BE2C (cell line): ENCODE results near the gene ACER3.
"Not testable (repeated sequence)": the region's sequence is repeated elsewhere in the genome, so short reads cannot be mapped to it uniquely, and the experiment has no call there.

ENCODE experiments used
- DNase-seq: peaks from one replicate; pipeline ENCODE4 v3.0.0-alpha.2; 2020
- H3K27me3 ChIP-seq: fragments of 250-450 bp; sonication (Bioruptor Pico); 2 replicates; pipeline ENCODE4 v1.5.1; 2020; ENCODE audit warnings: mild to moderate bottlenecking
- H3K36me3 ChIP-seq: fragments of 250-450 bp; sonication (Bioruptor Pico); 2 replicates; pipeline ENCODE4 v1.5.1; 2020; ENCODE audit warnings: mild to moderate bottlenecking
- H3K4me1 ChIP-seq: fragments of 250-450 bp; sonication (Bioruptor Pico); 2 replicates; pipeline ENCODE4 v1.5.1; 2020
- H3K4me3 ChIP-seq: 2 replicates; pipeline ENCODE4 v1.5.1; 2011; ENCODE audit warnings: low read depth, low read length
- H3K9me3 ChIP-seq: fragments of 250-450 bp; sonication (Bioruptor Pico); 2 replicates; pipeline ENCODE4 v1.5.1; 2020
- TF ChIP-seq, protein P1 (sequence below): IDR thresholded peaks from 2 replicates; pipeline ENCODE4 v1.5.1; 2012; ENCODE audit warnings: mild to moderate bottlenecking, low read depth, low read length

The ACER3 gene

DNA sequence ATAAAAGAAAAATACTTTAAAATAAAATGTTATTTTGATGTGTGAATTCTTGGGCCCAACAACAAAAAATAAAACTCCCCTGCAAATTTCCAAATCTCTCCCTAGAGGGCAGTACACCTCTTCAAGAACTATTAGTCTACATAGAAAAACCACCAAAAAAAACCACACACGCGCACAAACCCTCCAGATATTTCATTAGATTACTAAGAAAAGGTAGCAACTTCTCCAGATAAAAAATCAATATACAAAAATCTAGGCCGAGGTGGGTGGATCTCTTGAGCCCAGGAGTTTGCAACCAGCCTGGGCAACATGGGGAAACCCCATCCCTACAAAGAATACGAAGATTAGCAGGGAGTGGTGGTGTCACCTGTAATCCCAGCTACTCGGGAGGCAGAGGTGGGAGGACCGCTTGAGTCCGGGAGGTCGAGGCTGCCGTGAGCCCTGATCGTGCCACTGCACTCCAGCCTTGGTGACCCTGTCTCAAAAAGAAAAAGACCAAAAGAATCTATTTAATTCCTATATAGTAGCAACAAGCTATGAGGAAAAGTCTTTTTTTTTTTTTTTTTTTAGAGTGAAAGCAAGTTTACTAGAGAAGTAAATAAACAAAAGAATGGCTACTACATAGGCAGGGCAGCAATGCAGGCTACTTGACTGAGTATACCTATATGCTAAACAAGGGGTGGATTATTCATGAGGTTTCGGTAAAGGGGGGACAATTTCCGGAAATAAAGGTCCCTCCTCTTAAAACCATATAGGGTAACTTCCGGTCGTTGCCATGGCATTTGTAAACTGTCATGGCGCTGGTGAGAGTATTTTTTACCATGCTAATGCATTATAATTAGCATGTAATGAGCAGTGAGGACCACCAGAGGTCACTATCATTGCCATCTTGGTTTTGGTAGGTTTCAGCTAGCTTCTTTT lies 186.5 kb downstream of the ACER3 start:
- Histone ChIP-seq H3K4me3 (peak overlapping the region; percentile 62), H3K9me3 (no peaks in the 10 kb centered on the region), H3K36me3 (no peaks in the 10 kb centered on the region), H3K4me1 (no peaks in the 10 kb centered on the region), H3K27me3 (no peaks in the 10 kb centered on the region)
- TF ChIP-seq, protein P1, sequence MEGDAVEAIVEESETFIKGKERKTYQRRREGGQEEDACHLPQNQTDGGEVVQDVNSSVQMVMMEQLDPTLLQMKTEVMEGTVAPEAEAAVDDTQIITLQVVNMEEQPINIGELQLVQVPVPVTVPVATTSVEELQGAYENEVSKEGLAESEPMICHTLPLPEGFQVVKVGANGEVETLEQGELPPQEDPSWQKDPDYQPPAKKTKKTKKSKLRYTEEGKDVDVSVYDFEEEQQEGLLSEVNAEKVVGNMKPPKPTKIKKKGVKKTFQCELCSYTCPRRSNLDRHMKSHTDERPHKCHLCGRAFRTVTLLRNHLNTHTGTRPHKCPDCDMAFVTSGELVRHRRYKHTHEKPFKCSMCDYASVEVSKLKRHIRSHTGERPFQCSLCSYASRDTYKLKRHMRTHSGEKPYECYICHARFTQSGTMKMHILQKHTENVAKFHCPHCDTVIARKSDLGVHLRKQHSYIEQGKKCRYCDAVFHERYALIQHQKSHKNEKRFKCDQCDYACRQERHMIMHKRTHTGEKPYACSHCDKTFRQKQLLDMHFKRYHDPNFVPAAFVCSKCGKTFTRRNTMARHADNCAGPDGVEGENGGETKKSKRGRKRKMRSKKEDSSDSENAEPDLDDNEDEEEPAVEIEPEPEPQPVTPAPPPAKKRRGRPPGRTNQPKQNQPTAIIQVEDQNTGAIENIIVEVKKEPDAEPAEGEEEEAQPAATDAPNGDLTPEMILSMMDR = peak; percentile 77
- peak; percentile 83 for DNase-seq

DNA sequence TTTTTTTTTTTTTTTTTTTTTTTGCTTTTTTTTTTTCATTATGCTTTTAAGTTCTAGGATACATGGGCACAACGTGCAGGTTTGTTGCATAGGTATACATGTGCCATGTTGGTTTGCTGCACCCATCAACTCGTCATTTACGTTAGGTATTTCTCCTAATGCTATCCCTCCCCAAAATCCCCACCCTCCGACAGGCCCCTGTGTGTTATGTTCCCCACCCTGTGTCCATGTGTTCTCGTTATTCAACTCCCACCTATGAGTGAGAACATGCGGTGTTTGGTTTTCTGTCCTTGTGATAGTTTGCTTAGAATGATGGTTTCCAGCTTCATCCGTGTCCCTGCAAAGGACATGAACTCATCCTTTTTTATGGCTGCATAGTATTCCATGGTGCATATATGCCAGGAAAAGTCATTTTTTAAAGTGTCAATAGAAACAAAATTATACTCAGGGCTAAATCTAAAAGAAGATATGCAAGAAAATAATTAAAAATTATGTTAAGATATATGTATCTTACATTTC lies 187.3 kb downstream of the ACER3 start:
- H3K27me3 ChIP-seq, DNase-seq, H3K9me3 ChIP-seq, H3K36me3 ChIP-seq, H3K4me1 ChIP-seq, H3K4me3 ChIP-seq: not testable (repeated sequence)

DNA sequence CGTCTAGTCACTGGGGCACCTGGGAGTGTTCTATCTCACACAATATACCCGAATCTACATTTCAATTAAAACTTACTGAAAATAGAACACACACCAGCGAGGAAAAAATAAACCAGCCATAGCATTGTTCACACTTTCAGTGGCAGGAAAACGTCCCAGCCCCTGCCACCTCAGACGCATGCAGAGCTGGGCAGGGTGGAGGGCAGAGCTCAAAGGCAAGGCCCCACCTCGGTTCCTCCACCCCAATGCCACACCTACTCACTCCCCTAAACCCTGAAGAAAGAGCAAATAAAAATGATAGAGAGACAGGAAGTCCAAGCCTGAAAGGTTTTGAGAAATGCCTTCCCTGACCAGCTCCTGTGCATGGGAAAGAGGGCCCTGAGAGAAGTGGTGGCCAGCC lies 188.3 kb downstream of the ACER3 start:
- TF ChIP-seq, protein P1 = no peak
- H3K27me3 ChIP-seq = no peaks in the 10 kb centered on the region
- H3K4me3 ChIP-seq = no peak overlapping the region
- no peaks in the 10 kb centered on the region for H3K36me3 ChIP-seq
- DNase-seq = no peak
- H3K4me1 ChIP-seq = no peaks in the 10 kb centered on the region
- no peaks in the 10 kb centered on the region for H3K9me3 ChIP-seq

DNA sequence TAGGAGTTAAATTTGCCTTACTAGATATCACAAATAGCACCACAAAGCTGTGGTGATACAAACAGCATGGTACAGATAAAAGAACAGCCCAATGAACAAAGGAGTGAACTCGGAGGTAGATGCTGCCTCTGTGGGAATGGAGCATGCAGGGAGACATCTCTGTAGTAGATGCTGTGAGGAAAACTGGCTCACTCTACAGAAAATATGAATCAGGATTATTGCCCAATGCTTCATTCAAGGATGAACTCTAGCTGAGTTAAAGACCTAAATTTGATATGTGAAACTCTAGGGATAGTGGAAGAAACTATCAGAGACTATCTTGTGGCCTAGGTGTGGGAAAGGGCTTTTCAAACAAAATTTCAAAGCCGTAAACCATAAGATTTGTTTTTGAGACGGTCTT lies 190.8 kb downstream of the ACER3 start:
- Histone ChIP-seq H3K4me3 (no peak overlapping the region), H3K9me3 (peaks cover 4% of the 10 kb centered on the region; the same call in 1 of the 2 replicates), H3K27me3 (no peaks in the 10 kb centered on the region), H3K36me3 (no peaks in the 10 kb centered on the region), H3K4me1 (no peaks in the 10 kb centered on the region)
- DNase-seq = no peak
- TF ChIP-seq, protein P1 = no peak

DNA sequence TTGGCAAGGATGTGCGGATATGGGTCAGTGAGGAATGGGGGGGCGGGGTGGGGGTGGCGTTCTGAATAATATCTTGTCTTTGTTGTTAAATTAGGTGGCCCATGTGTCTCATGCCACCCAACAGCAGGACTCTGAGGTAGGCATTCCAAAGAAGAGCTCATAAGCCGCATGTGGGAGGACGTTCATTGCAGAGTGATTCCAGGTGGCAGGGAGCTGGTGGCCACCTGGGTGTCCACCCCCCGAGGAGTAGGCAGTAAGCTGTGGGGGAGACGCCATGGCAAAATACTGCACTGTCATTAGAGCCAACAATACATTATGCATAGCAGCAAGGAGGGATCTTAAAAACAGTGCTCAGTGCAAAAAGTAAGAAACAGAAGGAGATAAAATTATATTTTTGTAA lies 191.8 kb downstream of the ACER3 start:
- Histone ChIP-seq H3K4me1 (no peaks in the 10 kb centered on the region), H3K27me3 (no peaks in the 10 kb centered on the region), H3K4me3 (no peak overlapping the region), H3K36me3 (no peaks in the 10 kb centered on the region), H3K9me3 (peaks cover 5% of the 10 kb centered on the region)
- no peak for DNase-seq
- TF ChIP-seq, protein P1 = no peak

DNA sequence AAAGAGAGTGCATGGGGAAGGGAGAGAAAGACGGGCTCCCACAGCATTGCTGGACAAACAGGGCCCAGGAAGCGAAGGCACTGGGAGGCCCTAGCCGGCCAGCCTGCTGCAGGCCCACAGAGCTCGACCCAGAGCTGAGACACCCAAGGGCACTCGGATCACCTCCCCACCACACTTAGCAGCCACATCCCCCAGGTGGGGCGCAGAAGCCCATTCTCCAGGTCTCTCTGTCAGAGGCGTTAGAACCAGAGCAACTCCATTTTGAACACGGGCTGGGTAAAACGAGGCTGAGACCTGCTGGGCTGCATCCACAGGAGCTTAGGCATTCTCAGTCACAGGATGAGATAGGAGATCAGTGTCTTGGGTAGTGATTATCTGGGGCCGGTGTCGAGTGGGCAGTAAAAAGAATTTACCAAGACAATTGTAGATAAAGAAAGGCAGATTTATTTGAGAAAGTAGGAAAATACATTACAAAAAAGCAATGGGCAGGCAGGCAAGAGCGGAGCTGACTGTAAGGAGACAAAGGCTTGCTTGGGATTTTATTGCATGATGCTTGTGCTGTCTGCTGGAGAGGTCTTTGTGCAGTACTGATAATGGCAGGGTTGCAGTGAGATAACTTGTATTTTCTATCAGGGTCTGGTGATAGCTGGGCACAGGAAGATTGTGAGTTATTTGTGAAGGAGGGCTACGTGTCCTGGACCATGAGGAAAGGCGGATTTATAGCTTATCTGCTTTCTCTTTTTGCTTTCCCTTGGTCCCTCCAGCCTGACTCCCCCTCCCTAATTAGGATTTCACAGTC lies 192.7 kb downstream of the ACER3 start:
- DNase-seq = no peak
- Histone ChIP-seq H3K27me3 (no peaks in the 10 kb centered on the region), H3K36me3 (no peaks in the 10 kb centered on the region), H3K4me1 (no peaks in the 10 kb centered on the region), H3K9me3 (peaks cover 5% of the 10 kb centered on the region), H3K4me3 (no peak overlapping the region)
- TF ChIP-seq, protein P1 = no peak
